Gastrocnemius medialis (tissue), 4 donors: ENCODE results near the gene KRTAP5-9. TPM values are rescaled to one million over a fixed set of nuclear protein-coding genes. Genes with fewer than 3 reads are reported as not detected.
"Not testable (repeated sequence)": the region's sequence is repeated elsewhere in the genome, so short reads cannot be mapped to it uniquely, and the experiment has no call there.

Source experiments
- ATAC-seq, 2 donors: fragments of 150-250 bp; one replicate each; pipeline ENCODE4 v1.9.1; 2016
- DNase-seq, 2 donors: peaks; one replicate each; pipeline ENCODE4 v3.0.0-alpha.2; 2019
- H3K27ac ChIP-seq, 4 donors: fragments of 200-600 bp; sonication (generic); 1 replicate in 1 of 4; 2 replicates in 3 of 4; pipeline ENCODE4 v1.5.1; 2016 to 2018; ENCODE audit warnings: mild to moderate bottlenecking in 2 of 4, moderate library complexity in 1 of 4
- H3K27me3 ChIP-seq, 3 donors: fragments of 200-600 bp; sonication (generic) in 2 of 3; 1 replicate in 1 of 3; 2 replicates in 2 of 3; pipeline versions ENCODE4 v1.5.1 to v1.6.0; 2016 to 2019; ENCODE audit warnings: mild to moderate bottlenecking in 1 of 3, moderate library complexity in 1 of 3
- H3K36me3 ChIP-seq, 2 donors: fragments of 200-600 bp; sonication (generic) in 1 of 2; one replicate each; pipeline ENCODE4 v1.5.1; 2017 to 2018
- H3K4me1 ChIP-seq, 2 donors: fragments of 200-600 bp; sonication (generic) in 1 of 2; one replicate each; pipeline ENCODE4 v1.5.1; 2016 to 2017; ENCODE audit warnings: mild to moderate bottlenecking in 2 of 2
- H3K4me3 ChIP-seq, 4 donors: fragments of 200-600 bp; sonication (generic) in 3 of 4; 1 replicate in 1 of 4; 2 replicates in 3 of 4; pipeline ENCODE4 v1.5.1; 2016 to 2019; ENCODE audit warnings: mild to moderate bottlenecking in 2 of 4
- H3K9me3 ChIP-seq, 3 donors: fragments of 200-600 bp; sonication (generic) in 2 of 3; 1 replicate in 1 of 3; 2 replicates in 2 of 3; pipeline ENCODE4 v1.5.1; 2016 to 2019
- POLR2A ChIP-seq, 2 donors: fragments of 450-650 bp; IDR thresholded peaks; one replicate each; pipeline ENCODE4 v1.6.1; 2017; ENCODE audit warnings: antibody characterized with exemption in 2 of 2, mild to moderate bottlenecking in 2 of 2, moderate library complexity in 2 of 2
- in situ Hi-C, 4 donors: fragments of 200-750 bp; cut with MboI; loops; one replicate each; pipeline versions ENCODE4 v1.15.0 to v1.8.0; 2017; ENCODE audit warnings: low sequenced_read_pairs in 4 of 4
- intact Hi-C: fragments of 100-400 bp; cut with DNase I; formaldehyde crosslinking; loops from one replicate; pipeline ENCODE4 v1.15.1; 2023; ENCODE audit warnings: low total_unique reads
- total RNA-seq, 4 donors: library from RNA; depleted of rRNA; stranded (reverse); fragments of >200 nt; gene quantifications; one replicate each; pipeline versions ENCODE4 v1.1.0 to v1.2.3, GENCODE V29; 2016
- TF ChIP-seq, protein P1 (sequence below), 5 experiments: fragments of 450-650 bp in 3 of 5; fragments of 200-600 bp in 2 of 5; sonication (generic) in 2 of 5; IDR thresholded peaks in 4 of 5; conservative IDR thresholded peaks in 1 of 5; 1 replicate in 4 of 5; 2 replicates in 1 of 5; pipeline ENCODE4 v1.5.1; 2016 to 2019; ENCODE audit warnings: antibody characterized with exemption in 5 of 5, mild to moderate bottlenecking in 3 of 5, moderate library complexity in 3 of 5

KRTAP5-9 gene
- total RNA-seq, 4 donors from 2014 or later: not detected

DNA sequence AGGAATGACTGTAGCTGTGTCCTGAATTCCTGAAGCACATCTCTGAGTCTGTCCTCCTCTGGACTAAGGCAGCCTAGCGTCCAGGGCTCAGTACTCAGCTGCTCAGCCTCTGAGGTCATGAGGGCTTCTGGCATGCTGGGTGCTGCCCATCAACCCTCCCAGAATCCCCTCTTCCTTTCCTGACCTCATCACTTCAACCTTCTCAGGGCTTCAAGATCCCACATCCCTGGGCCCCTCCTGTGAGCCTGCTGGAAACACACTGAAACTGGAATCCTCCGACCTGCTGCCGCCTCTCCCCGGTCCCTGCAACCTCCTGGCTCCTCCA is 9.6 kb upstream of the KRTAP5-9 start:
- Histone ChIP-seq H3K27ac (no peak overlapping the region), H3K9me3 (no peaks in the 10 kb centered on the region), H3K27me3 (no peaks in the 10 kb centered on the region), H3K4me1 (no peaks in the 10 kb centered on the region), H3K36me3 (no peaks in the 10 kb centered on the region), H3K4me3 (no peak overlapping the region)
- in situ Hi-C loops (no loop called here), intact Hi-C loops (no loop called here)
- no peak for ATAC-seq
- DNase-seq: no peak
- TF ChIP-seq, protein P1, sequence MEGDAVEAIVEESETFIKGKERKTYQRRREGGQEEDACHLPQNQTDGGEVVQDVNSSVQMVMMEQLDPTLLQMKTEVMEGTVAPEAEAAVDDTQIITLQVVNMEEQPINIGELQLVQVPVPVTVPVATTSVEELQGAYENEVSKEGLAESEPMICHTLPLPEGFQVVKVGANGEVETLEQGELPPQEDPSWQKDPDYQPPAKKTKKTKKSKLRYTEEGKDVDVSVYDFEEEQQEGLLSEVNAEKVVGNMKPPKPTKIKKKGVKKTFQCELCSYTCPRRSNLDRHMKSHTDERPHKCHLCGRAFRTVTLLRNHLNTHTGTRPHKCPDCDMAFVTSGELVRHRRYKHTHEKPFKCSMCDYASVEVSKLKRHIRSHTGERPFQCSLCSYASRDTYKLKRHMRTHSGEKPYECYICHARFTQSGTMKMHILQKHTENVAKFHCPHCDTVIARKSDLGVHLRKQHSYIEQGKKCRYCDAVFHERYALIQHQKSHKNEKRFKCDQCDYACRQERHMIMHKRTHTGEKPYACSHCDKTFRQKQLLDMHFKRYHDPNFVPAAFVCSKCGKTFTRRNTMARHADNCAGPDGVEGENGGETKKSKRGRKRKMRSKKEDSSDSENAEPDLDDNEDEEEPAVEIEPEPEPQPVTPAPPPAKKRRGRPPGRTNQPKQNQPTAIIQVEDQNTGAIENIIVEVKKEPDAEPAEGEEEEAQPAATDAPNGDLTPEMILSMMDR (IDR thresholded peaks at IDR 0.05 in 4 of 5, conservative IDR thresholded peaks at IDR 0.05 in 1 of 5): no peak
- no peak for TF ChIP-seq POLR2A (IDR thresholded peaks at IDR 0.05)

DNA sequence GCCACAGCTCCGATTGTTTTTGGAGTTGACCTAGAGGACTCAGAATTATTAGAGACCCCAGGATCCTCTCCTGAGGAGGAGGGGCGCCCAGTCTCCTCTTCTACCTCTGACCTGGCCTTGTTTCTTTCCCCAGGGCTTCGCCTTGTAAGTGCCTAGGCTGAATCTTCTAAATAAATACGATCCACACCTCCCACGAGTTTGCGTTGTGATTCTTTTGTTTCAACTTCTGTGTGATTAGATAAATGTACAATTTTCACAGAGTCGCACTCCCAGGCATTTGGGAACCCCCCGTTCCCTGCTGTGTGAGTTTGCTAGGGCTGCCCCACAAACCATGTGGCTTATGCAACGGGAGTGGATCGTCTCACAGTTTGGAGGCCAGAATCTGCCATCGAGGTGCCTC is 9.2 kb upstream of the KRTAP5-9 start:
- no peak for DNase-seq
- intact Hi-C loops: no loop called here
- Histone ChIP-seq H3K4me1 (no peaks in the 10 kb centered on the region), H3K36me3 (no peaks in the 10 kb centered on the region), H3K27me3 (no peaks in the 10 kb centered on the region), H3K4me3 (no peak overlapping the region), H3K27ac (no peak overlapping the region), H3K9me3 (no peaks in the 10 kb centered on the region)
- no peak for ATAC-seq
- in situ Hi-C loops: no loop called here
- TF ChIP-seq, protein P1 (IDR thresholded peaks at IDR 0.05 in 4 of 5, conservative IDR thresholded peaks at IDR 0.05 in 1 of 5): no peak
- no peak for TF ChIP-seq POLR2A (IDR thresholded peaks at IDR 0.05)

GRCh38 chr11:71539971-71540370 is 8.2 kb upstream of the KRTAP5-9 start:
- DNase-seq, H3K27me3 ChIP-seq, in situ Hi-C loops, H3K27ac ChIP-seq, H3K9me3 ChIP-seq, H3K36me3 ChIP-seq, H3K4me3 ChIP-seq, intact Hi-C loops, H3K4me1 ChIP-seq, ATAC-seq: not testable (repeated sequence)

DNA sequence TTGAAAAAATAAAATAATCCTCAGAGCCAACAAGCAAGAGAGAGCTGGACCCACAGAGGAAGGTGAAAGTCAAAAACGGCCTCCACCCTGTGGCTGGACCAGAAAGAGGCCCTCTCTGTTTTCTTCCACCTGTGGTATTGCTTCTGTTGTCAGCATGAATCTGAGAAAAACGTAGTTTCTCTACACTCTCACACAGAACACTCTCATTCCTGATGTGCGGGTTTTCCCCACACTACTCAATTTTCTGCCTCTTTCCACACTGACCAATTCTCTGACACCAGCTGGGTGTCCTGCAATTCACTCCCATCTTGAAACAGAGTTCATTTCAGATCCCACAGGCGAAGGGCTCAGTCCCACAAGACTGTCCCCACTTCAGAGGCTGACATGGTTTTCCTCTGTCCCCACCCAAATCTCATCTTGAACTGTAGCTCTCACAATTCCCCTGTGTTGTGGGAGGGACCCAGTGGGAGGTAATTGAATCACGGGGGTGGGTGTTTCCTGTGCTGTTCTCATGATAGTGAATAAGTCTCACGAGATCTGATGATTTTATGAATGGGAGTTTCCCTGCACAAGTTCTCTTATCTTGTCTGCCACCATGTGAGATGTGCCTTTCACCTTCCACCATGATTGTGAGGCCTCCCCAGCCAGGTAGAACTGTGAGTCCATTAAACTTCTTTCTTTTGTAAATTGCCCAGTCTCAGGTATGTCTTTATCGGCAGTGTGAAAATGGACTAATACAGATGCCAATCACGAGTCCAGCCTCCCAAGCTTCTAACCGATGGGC is 7.5 kb upstream of the KRTAP5-9 start:
- DNase-seq, ATAC-seq, H3K4me1 ChIP-seq, H3K9me3 ChIP-seq, H3K36me3 ChIP-seq, H3K27me3 ChIP-seq, H3K4me3 ChIP-seq, H3K27ac ChIP-seq, intact Hi-C loops, in situ Hi-C loops: not testable (repeated sequence)

DNA sequence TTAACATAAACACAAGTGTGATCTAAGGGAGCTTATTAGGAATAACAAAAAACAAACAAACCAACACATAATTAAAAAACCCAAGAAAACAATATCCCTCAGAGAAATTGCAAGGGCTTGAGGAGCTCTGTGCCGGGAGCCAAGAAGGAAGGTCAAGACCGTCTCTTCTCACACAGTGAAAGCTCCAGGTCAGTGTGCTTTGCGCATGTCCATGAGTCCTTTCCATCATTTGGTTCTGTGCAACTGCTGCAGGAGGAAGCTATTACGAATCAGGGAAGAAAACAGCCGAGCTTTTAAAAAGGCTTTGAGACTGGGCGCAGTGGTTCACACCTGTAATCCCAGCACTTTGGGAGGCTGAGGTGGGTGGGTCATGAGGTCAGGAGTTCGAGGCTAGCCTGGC is 5.8 kb upstream of the KRTAP5-9 start:
- ATAC-seq: no peak
- no peaks in the 10 kb centered on the region for H3K36me3 ChIP-seq
- H3K4me3 ChIP-seq: no peak overlapping the region
- TF ChIP-seq, protein P1 (IDR thresholded peaks at IDR 0.05 in 4 of 5, conservative IDR thresholded peaks at IDR 0.05 in 1 of 5): no peak
- no peak for TF ChIP-seq POLR2A (IDR thresholded peaks at IDR 0.05)
- no peaks in the 10 kb centered on the region for H3K9me3 ChIP-seq
- DNase-seq: no peak
- no peaks in the 10 kb centered on the region for H3K27me3 ChIP-seq
- intact Hi-C loops (no loop called here), in situ Hi-C loops (no loop called here)
- H3K27ac ChIP-seq: no peak overlapping the region
- H3K4me1 ChIP-seq: no peaks in the 10 kb centered on the region
